ENCODE results near the gene DNAJB8.
A peak's percentile ranks its signal among the peaks of the same experiment; 100 is the strongest.

The DNAJB8 gene

DNA sequence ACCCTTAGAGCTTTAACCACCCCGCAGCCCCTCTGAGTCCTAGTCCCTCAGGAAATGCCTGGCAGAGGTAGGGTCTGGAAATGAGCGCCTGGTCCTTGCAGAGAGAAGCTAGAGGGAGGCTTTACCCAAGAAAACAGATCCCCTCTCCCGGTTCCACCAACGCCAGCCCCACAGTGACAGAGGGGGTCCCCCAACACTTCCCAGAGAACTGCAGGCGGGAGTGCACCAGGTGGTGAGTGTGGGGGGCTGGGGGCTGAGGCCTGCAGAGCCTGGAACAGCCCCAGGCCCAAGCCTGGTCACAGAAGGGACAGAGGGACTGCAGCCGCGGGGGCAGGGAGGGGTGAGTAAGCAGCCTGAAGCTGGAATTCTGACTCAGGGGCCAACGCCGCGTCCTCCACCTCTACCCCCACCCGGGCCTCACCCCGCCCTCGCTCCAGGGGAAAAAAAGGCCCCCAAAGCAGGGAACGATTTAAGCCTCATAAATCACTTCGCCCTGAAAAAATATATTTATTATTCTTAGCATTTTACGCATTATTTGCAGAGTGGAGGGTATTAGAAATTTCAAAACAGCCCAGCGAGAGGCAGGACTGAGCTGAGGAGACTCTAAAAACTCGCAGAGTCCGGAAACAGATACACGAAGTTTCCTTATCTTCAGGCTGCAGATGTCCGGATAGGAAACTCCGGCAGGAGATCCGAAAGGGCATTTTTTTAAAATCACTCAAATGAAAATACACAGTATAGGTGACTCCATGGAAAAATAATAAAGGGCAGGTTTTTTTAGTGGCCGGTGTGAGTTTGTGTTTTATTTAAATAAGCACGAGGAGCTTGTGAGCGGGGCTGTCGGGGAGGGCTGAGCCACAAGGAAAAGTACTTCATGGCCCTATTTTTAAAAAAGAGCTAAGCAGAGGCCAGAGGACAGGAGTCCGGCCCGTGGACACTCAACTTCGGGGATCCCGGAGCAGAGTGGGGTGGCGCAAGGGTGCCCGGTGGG, 16.3 kb upstream of the DNAJB8 start:
- peak; percentile 64 for DNase-seq (ENCODE audit: low spot score)

DNA sequence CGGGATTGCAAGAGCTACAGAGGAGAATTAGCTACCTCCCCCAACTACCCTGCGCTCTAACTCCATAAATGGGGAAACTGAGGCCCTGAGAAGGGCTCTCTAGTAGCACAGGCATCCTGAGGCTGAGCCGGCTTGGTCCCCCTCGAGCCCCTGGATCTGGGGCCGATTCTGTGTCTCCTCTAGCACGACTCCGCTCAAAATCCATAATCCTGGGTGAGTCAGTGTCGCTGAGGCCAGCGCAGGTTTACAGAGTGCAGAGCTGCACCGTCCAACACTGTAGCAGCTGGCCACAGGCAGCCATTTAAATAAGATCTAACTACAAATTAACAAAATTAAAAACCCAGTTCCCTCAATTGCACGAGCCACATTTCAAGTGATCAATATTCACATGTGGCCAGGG, 15.5 kb upstream of the DNAJB8 start:
- DNase-seq (ENCODE audit: low spot score): peak; percentile 13

DNA sequence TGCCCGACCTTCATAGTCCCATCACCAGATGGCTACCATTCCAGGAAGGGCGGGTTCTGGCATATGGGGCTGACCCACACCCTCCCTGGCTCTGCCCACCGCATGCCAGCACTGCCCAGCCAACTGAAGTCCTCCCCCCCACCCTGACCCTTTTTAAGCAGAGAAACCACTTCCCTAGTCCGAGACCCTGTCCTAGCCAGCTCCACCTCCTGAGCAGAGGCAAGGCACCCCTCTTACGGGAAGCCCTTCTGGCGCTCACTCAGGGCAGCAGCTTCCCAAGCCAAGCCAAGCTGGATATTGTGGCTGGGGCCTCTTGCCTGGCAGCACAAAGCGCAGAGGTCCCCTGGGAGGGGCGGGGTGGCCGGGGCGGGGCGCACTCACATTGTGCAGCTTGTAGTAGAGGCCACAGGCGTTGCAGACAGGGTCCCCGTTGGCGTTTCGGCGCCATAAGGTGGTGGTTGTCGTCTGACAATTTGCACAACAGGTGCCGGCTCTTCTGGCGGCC, 14.8 kb upstream of the DNAJB8 start:
- no peak for DNase-seq (ENCODE audit: low spot score)

DNA sequence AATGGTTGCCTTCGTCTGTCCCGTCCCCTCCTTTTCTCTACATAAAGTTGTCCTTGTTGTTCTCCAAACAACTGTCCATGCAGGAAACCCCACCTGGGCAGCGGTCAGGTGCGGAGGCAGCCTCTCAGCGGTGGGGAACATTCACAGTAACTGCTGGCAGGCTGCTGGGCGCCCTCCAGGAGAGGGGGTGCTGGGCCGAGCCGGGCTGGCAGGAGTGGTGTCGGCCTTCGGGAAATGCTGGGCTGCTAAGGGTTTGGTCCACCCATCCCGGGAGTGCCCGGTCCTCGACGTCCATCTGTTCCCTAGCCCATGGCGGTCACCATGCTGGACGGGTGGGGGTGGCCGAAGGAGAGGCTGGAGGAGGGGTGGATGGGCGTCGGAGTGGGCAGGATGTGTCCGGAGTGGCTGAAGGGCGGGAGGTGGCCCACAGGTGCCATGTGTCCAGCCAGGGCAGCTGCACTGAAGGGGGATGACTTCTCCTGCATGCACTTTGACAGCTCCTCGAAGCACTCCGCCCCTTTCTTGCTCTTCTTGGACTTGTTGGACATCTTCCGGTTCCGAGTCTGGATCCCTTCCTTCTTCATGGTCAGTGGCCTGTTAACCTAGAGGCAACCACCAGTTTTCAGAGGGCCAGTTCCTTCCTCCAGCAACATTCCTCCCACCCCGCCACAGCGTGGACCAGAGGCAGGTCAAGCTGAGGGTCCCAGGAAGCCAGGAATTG, 14.2 kb upstream of the DNAJB8 start:
- DNase-seq (ENCODE audit: low spot score): no peak

DNA sequence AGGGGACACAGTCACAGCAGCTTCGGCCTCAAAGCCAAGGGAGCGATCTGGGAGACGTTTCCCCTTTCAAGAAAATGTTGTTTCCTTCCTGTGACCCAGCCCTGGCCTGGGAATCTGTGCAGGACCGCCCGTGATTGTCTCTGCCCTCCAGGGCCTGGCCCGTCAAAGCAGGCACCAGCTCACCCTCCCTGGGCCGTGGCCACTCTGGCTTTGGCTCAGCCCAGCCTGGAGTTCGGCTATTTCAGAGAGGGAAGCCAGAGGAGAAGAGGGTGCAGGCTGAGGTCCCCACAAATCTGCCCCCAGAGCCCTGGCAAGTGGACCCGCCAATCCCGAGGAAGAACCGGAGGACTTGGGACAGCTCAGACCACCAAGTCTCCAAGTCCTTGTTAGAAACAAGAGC, 13.6 kb upstream of the DNAJB8 start:
- DNase-seq (ENCODE audit: low spot score): no peak

DNA sequence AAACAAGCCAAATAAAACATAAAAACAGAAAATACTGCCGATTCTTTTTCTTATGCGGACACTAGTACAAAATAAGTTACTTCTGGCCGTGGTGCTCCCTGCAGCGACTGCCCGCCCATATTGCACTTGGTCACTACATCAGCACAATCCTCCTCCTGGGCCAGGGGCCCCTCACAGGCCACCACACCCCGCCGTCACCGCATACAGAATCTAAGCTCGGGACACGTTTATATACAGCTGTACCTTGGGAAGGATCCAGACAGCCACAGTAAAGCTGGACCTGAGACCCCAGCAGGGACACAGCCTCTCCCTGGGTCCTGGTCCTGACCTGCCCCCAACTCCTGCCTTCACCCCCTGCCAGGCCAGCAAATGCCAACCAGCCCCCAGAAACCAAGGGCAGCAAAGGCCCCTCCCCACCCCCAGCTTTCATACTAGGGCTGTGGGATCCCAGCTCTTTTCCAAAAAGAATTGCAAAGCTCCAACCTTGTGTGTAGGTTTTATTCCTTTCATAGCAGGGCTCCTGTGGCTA, 12.9 kb upstream of the DNAJB8 start:
- DNase-seq (ENCODE audit: low spot score): no peak

DNA sequence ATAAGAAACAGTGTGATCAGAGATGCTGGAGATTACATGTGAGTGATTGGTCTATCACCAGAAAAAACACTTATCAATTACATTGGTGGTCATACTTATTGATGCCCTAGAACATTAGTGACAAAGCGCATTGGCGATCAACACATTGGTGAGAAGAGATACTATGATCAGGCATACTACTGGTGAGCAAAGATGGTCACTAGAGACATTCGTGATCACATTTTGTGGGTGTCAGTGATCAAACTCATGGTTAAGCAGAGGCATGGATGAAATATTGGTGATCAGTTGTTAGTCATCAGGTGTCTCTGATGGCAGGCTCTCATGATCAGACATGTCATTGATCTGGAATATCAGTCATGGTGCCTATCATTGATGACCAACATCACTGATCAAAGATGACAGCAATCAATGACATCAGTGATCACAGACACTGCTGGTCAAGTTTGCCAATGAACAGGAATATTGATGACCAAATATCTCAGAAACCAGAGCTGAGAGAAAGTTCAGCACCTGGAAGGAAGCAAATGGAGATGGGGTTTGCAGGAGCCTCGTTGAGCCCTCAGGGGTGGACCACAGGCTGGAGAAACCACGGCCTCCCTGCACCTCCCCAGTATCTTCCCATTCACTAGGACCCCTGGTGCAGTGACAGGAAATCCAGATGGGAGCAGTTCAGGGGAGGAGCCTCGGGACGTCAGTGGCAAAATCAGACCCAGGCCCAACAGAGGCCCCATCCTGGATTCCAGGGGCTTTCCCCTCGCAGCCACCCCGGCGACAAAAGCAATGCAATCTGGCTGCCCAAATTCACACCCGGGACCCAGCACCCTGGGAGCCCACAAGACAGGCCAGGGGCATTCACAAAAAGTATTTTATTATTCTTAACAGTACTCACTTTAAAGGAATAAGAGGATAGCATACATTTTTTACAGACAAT, 12.2 kb upstream of the DNAJB8 start:
- DNase-seq (ENCODE audit: low spot score): no peak

DNA sequence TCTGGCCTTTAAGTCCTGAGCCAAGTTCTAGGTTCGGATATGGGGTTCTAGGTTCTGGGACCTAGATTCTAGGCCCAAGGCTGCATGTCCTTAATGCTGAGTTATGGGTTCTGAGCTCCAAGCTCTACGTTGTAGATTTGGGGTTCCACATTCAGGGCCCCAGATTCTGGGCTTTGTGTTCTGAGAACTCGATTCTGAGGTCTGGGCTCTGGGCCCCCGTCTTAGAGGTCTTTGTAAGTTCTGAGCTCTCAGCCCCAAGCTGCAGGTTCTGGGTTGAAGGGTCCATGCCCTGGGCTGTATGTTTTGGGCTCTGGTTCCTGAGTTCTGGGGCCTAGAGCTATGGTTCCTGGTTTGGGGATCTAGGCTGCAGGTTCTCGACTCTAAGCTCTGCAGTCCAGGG, 10.0 kb upstream of the DNAJB8 start:
- DNase-seq (ENCODE audit: low spot score): no peak

DNA sequence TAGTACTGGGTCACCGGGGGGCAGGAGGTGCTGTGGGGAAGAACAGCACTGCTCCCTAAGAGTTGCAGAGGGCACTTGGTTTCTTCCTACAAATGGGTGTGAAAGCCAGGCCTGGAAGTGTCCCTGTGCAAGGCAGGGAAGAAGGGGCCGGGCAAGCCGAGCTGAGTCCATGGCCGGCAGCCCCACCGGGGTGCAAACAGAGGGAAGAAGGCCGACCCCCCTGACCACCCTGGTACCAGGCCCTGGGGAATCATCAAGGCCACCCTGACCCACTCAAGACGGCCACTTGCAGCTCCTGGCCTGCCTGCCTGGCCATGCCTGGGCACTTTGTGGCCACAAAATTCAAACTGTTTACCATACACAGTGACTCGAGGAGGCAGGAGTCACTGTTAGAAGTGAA, 8.7 kb upstream of the DNAJB8 start:
- no peak for DNase-seq (ENCODE audit: low spot score)

DNA sequence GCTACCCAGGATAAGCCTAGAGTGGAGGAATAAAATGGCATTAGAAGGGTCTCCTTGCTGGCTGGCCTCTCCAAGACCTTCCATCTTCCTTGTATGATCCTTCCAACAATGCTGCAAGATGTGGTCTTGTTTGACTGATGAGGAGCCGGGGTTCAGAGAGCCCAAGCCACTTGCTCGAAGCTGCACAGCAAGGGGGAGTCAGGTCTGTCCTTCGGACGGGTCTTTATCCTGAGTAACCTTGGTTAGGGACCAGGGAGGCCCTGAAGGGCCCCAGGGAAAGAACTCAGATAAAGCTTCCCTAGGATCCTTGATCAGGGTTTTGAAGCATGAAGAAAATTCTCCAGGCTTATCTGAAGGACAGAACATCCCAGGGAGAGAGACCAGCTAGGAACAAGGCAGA, 7.0 kb upstream of the DNAJB8 start:
- DNase-seq (ENCODE audit: low spot score): no peak

DNA sequence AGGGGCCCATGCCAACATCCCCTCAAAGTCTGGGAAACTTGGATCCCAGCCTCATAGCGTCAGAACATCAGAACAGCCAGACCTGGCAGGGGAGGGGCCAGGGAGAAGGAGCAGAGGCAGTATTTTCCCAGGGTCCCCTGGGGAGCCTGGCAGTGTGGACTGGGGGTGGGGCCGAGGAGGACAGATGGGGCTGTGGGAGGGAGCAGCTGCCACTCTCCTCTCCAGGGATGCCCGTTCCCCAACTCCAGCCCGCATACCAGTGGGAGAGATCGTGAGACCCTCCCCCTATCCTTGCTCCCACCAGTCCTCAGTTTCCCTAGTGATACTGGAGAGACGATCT, 6.5 kb upstream of the DNAJB8 start:
- no peak for DNase-seq (ENCODE audit: low spot score)

DNA sequence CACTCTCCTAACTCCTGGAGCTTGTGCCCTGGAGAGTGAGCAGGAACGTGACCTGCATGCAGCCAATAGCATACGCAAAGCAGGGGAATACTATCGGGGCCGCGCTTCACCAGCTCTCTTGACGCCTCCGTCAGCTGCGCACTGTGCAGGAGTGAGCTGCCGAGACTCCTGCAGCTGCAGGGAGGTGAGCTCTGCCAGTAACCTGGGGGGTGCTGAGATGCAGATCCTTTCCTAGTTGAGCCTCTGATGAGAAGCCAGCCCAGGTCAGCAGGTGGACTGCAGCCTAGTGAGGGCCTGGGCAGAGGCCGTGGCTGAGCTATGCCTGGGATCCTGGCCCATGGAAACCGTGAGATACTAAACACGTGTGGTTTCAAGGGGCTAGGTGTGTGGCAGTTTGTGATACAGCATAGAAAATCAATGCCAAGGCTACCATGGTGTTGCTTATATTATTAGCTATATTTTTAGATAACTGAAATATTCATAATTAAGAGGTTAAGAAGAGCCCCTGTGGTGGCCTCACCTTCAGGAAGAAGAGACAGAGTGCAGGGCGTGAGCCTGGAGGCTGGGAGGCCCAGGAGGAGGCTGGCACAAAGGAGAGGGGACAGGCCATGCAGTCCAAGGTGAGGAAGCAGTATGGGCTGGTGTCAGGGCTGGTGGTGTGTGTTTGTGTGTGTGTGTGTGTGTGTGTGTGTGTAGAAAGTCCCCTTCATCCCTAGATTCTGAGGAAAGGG, 5.9 kb upstream of the DNAJB8 start:
- DNase-seq (ENCODE audit: low spot score): no peak

DNA sequence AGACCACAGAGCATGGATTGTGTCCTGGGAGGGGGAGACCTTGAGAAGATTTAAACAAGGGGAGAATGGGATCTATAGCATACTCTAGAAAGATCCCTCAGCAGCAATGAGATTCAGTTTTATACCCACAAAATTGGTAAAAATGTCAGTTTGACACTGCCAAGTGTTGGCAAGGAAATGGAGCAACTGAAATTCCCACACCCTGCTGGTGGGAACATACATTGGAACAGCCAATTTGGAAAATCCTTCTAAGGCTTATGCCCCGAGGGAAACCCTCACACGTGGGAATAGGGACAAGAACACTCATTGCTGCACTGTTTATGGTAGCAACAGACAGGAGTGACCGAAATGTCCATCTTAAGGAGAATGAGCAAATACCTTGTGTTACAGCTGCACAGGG, 5.0 kb upstream of the DNAJB8 start:
- no peak for DNase-seq (ENCODE audit: low spot score)

DNA sequence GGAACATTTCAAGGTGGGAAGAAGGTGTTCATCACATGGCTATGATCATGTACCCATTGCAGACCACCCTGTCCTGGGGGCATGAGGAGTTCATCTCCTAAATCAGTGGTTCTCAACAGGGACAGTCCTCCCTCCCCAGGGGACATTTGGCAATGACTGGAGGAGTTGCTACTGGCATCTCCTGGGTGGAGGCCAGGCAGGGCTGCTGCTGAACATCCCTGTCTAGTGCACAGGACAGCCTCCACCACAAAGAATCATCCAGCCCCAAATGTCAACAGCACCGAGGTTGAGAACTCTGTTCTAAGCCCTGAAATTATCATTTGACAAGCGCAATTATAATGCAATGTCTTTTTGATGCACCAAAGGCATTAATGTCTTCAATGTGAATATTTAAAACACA, 4.4 kb upstream of the DNAJB8 start:
- DNase-seq (ENCODE audit: low spot score): no peak

DNA sequence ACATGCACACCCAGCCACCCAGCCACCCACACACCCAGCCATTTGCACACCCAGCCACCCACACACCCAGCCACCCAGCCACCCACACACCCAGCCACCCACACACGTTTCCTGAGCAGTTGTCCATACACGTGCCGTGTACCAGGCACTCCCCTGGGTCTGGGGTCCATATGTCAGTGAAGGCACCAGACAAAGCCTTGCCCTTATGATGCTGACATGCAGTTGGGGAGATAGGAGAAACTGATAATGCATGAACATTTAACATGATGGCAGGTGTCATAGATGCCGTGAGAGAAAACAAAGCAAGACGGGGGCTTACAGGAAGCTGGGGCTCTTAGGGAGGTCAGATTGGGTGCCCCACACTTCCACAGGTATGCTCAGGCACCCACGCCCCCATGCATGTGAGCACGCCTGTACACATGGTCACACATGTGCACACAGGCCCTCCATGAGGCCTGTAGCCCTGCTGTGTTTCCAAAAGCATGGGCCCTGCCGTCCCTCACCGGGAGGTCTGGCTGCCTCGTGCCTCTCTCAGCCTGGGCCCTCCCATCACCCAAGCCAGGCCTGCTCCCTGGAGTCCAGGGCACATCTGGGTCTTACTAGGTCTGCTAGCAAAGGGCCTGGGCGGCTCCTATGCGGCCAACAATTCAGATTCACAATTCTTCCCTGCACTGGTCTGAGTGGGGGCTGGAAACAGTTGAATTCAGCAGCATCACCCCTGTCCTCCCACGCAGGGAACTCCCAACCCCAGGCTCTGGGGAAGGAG, 3.6 kb upstream of the DNAJB8 start:
- DNase-seq (ENCODE audit: low spot score): no peak

DNA sequence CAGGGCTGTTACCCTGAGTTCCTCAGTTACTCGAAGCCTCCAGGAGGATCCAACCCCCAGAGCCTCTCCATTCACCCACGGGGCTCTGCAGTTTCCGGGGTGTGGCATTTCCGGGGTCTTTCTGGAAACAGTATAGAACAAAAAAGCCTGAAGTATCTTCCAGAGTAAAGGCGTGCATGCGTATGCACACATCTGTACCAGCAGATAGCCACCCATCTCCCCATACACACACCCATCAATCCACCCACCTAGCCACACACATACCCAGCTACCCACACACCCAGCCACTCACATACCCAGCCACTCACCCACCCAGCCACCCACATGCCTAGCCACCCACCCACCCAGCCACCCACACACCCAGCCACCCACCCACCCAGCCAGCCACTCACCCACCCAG, 2.9 kb upstream of the DNAJB8 start:
- DNase-seq (ENCODE audit: low spot score): no peak

DNA sequence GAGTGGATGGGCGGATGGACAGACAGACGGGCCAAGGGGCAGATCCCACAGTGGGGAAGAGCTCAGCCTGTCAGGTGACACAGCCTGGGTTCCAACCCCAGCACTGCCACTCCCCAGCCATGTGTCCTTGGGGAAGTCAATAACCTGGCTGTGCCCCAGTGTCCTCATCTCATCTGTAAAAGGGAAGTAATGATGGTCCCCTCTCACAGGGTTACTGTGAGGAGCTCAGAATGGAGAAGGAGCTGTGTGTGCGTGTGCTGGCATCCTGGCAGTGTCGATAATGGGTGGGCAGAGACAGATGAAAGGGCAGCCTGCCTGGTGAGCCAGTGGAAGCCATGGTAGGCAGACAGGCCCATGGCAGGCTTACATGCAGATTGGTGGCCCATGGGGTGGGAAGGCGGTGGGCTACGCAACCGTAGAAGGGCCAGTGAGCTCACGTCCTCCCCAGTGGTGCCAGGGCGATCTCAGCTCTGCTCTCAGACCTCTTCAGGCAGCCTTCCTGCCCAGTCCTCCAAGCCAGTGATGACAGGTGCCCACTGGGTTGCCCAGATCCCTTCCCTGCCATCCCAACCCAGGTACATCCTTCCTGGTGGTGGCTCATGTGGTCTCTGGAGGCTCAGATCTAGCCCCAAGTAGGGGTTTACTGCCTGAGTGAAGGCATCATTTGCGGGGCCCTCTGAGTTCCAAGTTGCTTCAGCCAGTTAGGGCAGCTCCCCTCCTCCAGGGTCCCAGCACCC, 2.3 kb upstream of the DNAJB8 start:
- no peak for DNase-seq (ENCODE audit: low spot score)

DNA sequence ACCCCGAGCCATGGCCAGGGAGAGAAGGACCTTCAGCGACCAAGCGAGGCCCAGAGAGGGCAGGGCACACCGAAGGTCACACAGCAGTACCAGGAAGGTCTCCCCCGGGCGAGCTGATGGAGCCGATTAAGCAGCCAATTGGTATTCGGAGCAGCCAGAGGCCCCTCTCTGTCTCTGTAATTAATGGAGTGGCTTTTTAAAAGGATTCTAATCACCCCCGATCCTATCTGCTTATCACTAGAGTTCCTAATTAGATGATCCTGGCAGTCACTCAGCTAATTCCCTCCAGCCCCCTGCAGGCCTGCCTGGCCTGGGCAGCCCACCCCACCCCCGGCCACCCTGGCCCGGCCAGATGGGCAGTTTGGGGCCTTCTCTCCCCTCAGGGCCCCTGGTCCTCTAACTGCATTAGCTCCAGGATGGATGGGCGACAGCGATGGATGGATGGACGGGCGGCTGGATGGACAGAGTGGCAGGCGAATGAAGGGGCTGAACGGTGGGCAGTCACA, 1.6 kb upstream of the DNAJB8 start:
- DNase-seq (ENCODE audit: low spot score): no peak

DNA sequence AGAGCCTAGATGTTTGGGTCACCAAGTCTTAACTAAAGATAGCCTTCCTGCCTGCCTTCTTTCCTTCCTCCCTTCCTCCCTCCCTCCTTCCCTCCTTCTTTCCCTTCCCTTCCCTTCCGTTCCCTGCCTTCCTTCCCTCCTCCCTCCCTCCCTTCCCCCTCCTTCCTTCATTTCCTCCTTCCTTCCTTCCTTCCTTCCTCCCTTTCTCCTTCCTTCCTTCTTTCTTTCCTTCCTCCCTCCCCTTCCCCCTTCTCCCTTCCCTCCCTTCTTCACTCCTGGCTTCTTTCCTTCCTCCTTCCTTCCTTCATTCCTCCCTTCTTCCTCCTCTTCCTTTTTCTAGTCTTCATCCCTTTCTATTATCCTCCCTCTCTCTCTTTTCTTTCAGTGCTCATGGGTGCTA, 2.0 kb downstream of the DNAJB8 start:
- no peak for DNase-seq (ENCODE audit: low spot score)

DNA sequence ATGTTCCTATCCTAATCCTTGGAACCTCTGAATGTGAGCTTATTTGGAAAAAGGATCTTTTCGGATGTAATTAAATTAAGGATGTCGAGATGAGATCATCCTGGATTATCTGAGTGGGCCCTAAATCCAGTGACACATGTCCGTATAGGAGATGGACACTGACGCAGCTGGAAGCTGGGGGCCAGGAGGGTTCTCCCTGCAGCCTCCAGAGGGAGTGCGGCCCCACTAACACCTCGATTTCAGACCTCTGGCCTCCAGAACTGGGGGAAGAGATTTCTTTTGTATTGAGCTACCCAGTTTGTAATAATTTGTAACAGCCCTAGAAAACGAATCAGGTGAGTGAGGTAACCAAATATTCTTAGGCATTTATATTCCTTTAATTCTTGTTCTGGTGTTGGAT, 2.5 kb downstream of the DNAJB8 start:
- DNase-seq (ENCODE audit: low spot score): no peak
